Brain microvascular endothelial cell (primary cell): ENCODE measurements around the gene NTM.
A peak's percentile ranks its signal among the peaks of the same experiment; 100 is the strongest.

Experiments
- DNase-seq: peaks from one replicate; pipeline ENCODE4 v3.0.0-alpha.2; 2020
- H3K27ac ChIP-seq: fragments of 250-450 bp; sonication (Bioruptor Pico); 2 replicates; pipeline ENCODE4 v1.5.1; 2020; ENCODE audit warnings: mild to moderate bottlenecking, moderate library complexity
- H3K27me3 ChIP-seq: fragments of 250-450 bp; sonication (Bioruptor Pico); replicated peaks from 2 replicates; pipeline ENCODE4 v1.5.1; 2020; ENCODE audit warnings: mild to moderate bottlenecking
- H3K36me3 ChIP-seq: fragments of 250-450 bp; sonication (Bioruptor Pico); replicated peaks from 2 replicates; pipeline ENCODE4 v1.5.1; 2020; ENCODE audit warnings: mild to moderate bottlenecking
- H3K4me3 ChIP-seq: 2 replicates; pipeline ENCODE4 v1.5.1; 2011; ENCODE audit warnings: low read depth, mild to moderate bottlenecking, control low read depth, low read length, moderate library complexity
- CTCF ChIP-seq: IDR thresholded peaks from 2 replicates; pipeline ENCODE4 v1.5.1; 2011; ENCODE audit warnings: low read depth, mild to moderate bottlenecking, moderate library complexity, low read length, control low read depth, inconsistent platforms; ENCODE audit errors: missing control alignments
- in situ Hi-C: cut with HindIII; loops from 2 replicates; pipeline ENCODE4 v1.10.0; 2017; ENCODE audit warnings: low sequenced_read_pairs, low pct_ligation_motif_present

NTM gene

GRCh38 chr11:131897956-131898355, 527.5 kb downstream of the NTM start:
- peak overlapping the region; percentile 94 for H3K27ac ChIP-seq
- no peak for TF ChIP-seq CTCF

GRCh38 chr11:131898949-131899348, 528.5 kb downstream of the NTM start:
- DNase-seq, result no peak
- Histone ChIP-seq H3K36me3 (no peaks in the 10 kb centered on the region), H3K27me3 (no peaks in the 10 kb centered on the region), H3K4me3 (no peak overlapping the region), H3K27ac (peak overlapping the region; percentile 94)
- in situ Hi-C loops, result no loop called here
- no peak for TF ChIP-seq CTCF

More at GRCh38 chr11:131897956-131898355, 527.5 kb downstream of the NTM start:
- in situ Hi-C loops, result no loop called here
- peak; percentile 82 for DNase-seq
- no peaks in the 10 kb centered on the region for H3K36me3 ChIP-seq
- H3K4me3 ChIP-seq, result no peak overlapping the region
- H3K27me3 ChIP-seq, result no peaks in the 10 kb centered on the region

GRCh38 chr11:131899950-131900580, 529.6 kb downstream of the NTM start:
- DNase-seq, result no peak
- TF ChIP-seq CTCF, result no peak
- H3K36me3 ChIP-seq, result no peaks in the 10 kb centered on the region
- peak overlapping the region; percentile 5 for H3K27ac ChIP-seq
- H3K4me3 ChIP-seq, result no peak overlapping the region
- in situ Hi-C loops, result loop anchor here (25.0 kb wide), 2 partner anchors 163 to 212 kb away; no protein-coding TSS in a partner anchor
- no peaks in the 10 kb centered on the region for H3K27me3 ChIP-seq

- TF ChIP-seq CTCF, result no peak
- in situ Hi-C loops, result loop anchor here (25.0 kb wide), 2 partner anchors 165 to 210 kb away; no protein-coding TSS in a partner anchor
- H3K36me3 ChIP-seq, result no peaks in the 10 kb centered on the region
- H3K4me3 ChIP-seq, result no peak overlapping the region
- H3K27me3 ChIP-seq, result no peaks in the 10 kb centered on the region
- H3K27ac ChIP-seq, result no peak overlapping the region
- DNase-seq, result no peak
Measured at GRCh38 chr11:131902421-131902820, 532.0 kb downstream of the NTM start.

GRCh38 chr11:131903074-131903473, 532.7 kb downstream of the NTM start:
- Histone ChIP-seq H3K4me3 (no peak overlapping the region), H3K27ac (no peak overlapping the region), H3K36me3 (no peaks in the 10 kb centered on the region), H3K27me3 (no peaks in the 10 kb centered on the region)
- in situ Hi-C loops, result loop anchor here (25.0 kb wide), 2 partner anchors 166 to 209 kb away; no protein-coding TSS in a partner anchor
- TF ChIP-seq CTCF, result no peak
- DNase-seq, result no peak

GRCh38 chr11:131904756-131905155, 534.3 kb downstream of the NTM start:
- no peak for TF ChIP-seq CTCF
- Histone ChIP-seq H3K4me3 (no peak overlapping the region), H3K27me3 (no peaks in the 10 kb centered on the region), H3K36me3 (no peaks in the 10 kb centered on the region), H3K27ac (peak overlapping the region; percentile 70)
- in situ Hi-C loops, result loop anchor here (25.0 kb wide), 2 partner anchors 167 to 208 kb away; no protein-coding TSS in a partner anchor
- DNase-seq, result peak; percentile 89
